Sigmoid colon (tissue), 7 donors: ENCODE results near the gene CNTN5. TPM values are rescaled to one million over a fixed set of nuclear protein-coding genes. Genes with fewer than 3 reads are reported as not detected.

Experiments
- DNase-seq: peaks from one replicate; pipeline ENCODE4 v3.0.0-alpha.2; 2019
- H3K27ac ChIP-seq, 4 donors: fragments of 200-600 bp; sonication (generic); one replicate each; pipeline ENCODE4 v1.5.1; 2016 to 2019; ENCODE audit warnings: mild to moderate bottlenecking in 1 of 4
- H3K27me3 ChIP-seq, 3 donors: fragments of 200-600 bp; sonication (generic); one replicate each; pipeline ENCODE4 v1.5.1; 2019; ENCODE audit warnings: mild to moderate bottlenecking in 1 of 3
- H3K36me3 ChIP-seq, 4 donors: fragments of 200-600 bp; sonication (generic); one replicate each; pipeline ENCODE4 v1.5.1; 2016 to 2019
- H3K4me1 ChIP-seq, 4 donors: fragments of 200-600 bp; sonication (generic); one replicate each; pipeline ENCODE4 v1.5.1; 2017 to 2019
- H3K4me3 ChIP-seq, 4 donors: fragments of 200-600 bp; sonication (generic); one replicate each; pipeline ENCODE4 v1.5.1; 2017 to 2019; ENCODE audit warnings: mild to moderate bottlenecking in 2 of 4, moderate library complexity in 1 of 4
- H3K9me3 ChIP-seq, 4 donors: fragments of 200-600 bp in 3 of 4; sonication (generic) in 3 of 4; one replicate each; pipeline versions ENCODE4 v1.5.1 to v1.6.1; 2013 to 2019
- EP300 ChIP-seq, 4 donors: sonication (generic); formaldehyde crosslinking; IDR thresholded peaks; one replicate each; pipeline ENCODE4 v1.6.1; 2017; ENCODE audit warnings: antibody characterized with exemption in 4 of 4
- POLR2A ChIP-seq, 2 donors: fragments of 450-650 bp; IDR thresholded peaks; one replicate each; pipeline ENCODE4 v1.6.1; 2016; ENCODE audit warnings: antibody characterized with exemption in 2 of 2, mild to moderate bottlenecking in 2 of 2, moderate library complexity in 2 of 2
- POLR2AphosphoS5 ChIP-seq, 4 donors: sonication (generic); formaldehyde crosslinking; IDR thresholded peaks; one replicate each; pipeline ENCODE4 v1.6.1; 2017; ENCODE audit warnings: antibody characterized with exemption in 4 of 4
- WGBS, 2 donors: extraction: QIAGEN DNeasy Blood & Tissue Kit; methylation state at CpG; one replicate each; pipeline ENCODE4 v1.1.7; 2013; 5-methylcytosine and 5-hydroxymethylcytosine counted together
- intact Hi-C: fragments of 100-400 bp; cut with DNase I; formaldehyde crosslinking; loops from one replicate; pipeline ENCODE4 v1.15.1; 2023
- polyA plus RNA-seq, 3 donors: library from polyadenylated mRNA; stranded (reverse); fragments of 200-250 nt; gene quantifications; one replicate each; pipeline ENCODE4 v1.2.3, GENCODE V29; 2013
- total RNA-seq, 4 donors: library from RNA; depleted of rRNA; stranded (reverse); fragments of >200 nt; gene quantifications; one replicate each; pipeline ENCODE4 v1.1.0, GENCODE V29; 2016
- TF ChIP-seq, protein P1 (sequence below), 4 experiments: fragments of 450-650 bp in 3 of 4; fragments of 200-600 bp in 1 of 4; IDR thresholded peaks; one replicate each; pipeline ENCODE4 v1.5.1; 2016 to 2019; ENCODE audit warnings: antibody characterized with exemption in 4 of 4, mild to moderate bottlenecking in 3 of 4, moderate library complexity in 2 of 4
- donor health status: healthy with polysubstance abuse.
- donor health status: Bipolar disorder and iron deficiency.
- donor health status: healthy.

CNTN5 gene
- total and polyA plus RNA-seq, 7 donors, result 0.13 to 0.36 (median 0.16) TPM; not detected in 2

DNA sequence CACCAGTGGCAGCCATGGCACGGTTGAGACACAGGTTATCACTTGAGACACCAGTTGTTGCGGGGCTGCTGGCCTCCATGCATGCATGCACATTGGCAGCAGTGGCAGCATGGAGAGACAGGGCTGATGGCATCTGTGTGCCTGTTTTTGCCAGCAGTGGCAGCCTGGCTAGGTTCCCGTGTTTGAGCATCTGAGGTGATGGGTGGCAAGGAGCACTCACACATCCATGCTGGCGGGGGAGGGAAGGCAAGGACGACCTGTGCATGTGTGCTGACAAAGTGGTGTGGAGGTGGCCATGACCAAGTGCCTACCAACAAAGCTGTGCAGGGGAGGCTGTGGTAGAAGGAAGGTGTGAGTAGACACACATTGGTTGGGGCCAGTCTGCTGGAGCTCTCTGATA, 133.5 kb downstream of the CNTN5 start:
- H3K4me3 ChIP-seq, result no peak overlapping the region
- no peaks in the 10 kb centered on the region for H3K9me3 ChIP-seq
- intact Hi-C loops, result no loop called here
- no peaks in the 10 kb centered on the region for H3K36me3 ChIP-seq
- H3K27me3 ChIP-seq, result no peaks in the 10 kb centered on the region
- TF ChIP-seq, protein P1, sequence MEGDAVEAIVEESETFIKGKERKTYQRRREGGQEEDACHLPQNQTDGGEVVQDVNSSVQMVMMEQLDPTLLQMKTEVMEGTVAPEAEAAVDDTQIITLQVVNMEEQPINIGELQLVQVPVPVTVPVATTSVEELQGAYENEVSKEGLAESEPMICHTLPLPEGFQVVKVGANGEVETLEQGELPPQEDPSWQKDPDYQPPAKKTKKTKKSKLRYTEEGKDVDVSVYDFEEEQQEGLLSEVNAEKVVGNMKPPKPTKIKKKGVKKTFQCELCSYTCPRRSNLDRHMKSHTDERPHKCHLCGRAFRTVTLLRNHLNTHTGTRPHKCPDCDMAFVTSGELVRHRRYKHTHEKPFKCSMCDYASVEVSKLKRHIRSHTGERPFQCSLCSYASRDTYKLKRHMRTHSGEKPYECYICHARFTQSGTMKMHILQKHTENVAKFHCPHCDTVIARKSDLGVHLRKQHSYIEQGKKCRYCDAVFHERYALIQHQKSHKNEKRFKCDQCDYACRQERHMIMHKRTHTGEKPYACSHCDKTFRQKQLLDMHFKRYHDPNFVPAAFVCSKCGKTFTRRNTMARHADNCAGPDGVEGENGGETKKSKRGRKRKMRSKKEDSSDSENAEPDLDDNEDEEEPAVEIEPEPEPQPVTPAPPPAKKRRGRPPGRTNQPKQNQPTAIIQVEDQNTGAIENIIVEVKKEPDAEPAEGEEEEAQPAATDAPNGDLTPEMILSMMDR (IDR thresholded peaks at IDR 0.05), result no peak
- TF ChIP-seq POLR2AphosphoS5 (IDR thresholded peaks at IDR 0.05) (no peak), POLR2A (IDR thresholded peaks at IDR 0.05) (no peak), EP300 (IDR thresholded peaks at IDR 0.05) (no peak)
- WGBS, 2 donors, result 84 to 91% methylated on average over 5 of the region's 5 CpGs
- DNase-seq, result no peak
- H3K27ac ChIP-seq, result no peak overlapping the region
- H3K4me1 ChIP-seq, result no peaks in the 10 kb centered on the region

DNA sequence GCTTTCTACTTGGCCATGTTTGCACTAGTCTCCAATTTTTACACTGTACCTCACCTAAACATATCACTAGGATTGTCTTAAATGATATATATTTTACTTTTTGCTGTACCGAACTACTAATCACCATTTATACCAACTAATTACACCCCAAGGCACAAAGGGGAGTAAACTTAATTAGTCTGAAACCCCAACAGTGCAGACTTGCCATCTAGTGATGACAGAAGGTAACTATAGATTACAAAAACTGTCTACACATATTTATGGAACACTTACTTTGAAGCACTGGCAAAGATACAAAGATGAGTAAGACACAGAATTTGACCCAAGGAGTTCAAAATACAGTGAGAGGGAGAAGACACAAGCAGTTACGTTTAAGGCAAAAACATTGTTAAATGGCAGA, 139.7 kb downstream of the CNTN5 start:
- Histone ChIP-seq H3K9me3 (no peaks in the 10 kb centered on the region), H3K36me3 (no peaks in the 10 kb centered on the region), H3K4me3 (no peak overlapping the region), H3K4me1 (peaks cover 0 to 5% (median 2%) of the 10 kb centered on the region in 4 donors), H3K27me3 (no peaks in the 10 kb centered on the region), H3K27ac (no peak overlapping the region)
- TF ChIP-seq, protein P1 (IDR thresholded peaks at IDR 0.05), result no peak
- no peak for TF ChIP-seq POLR2A (IDR thresholded peaks at IDR 0.05)
- no peak for TF ChIP-seq EP300 (IDR thresholded peaks at IDR 0.05)
- no peak for TF ChIP-seq POLR2AphosphoS5 (IDR thresholded peaks at IDR 0.05)
- WGBS, 2 donors, result 67 to 75% methylated on average over 2 of the region's 2 CpGs
- intact Hi-C loops, result no loop called here
- DNase-seq, result no peak

DNA sequence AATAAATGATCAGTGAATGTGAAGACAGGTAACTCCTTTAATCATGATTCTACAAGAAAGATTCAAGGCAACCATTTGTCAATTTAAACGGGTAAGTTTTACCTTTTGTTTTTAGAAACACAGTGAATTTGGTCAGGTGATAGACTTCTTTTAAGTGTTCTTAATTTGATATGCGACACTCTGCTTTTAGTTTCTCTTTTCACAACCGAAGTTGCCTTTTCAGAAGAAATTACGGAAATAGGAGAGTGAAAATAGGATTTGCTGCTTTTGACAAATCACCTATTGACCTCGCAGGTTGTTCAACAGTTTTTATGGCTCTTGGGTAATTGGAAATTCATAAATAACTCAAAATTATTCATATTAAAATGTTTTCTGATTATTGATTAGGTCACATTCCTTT, 142.1 kb downstream of the CNTN5 start:
- Histone ChIP-seq H3K9me3 (no peaks in the 10 kb centered on the region), H3K36me3 (no peaks in the 10 kb centered on the region), H3K4me3 (no peak overlapping the region), H3K27ac (no peak overlapping the region), H3K27me3 (no peaks in the 10 kb centered on the region), H3K4me1 (peaks cover 0 to 5% (median 2%) of the 10 kb centered on the region in 4 donors)
- DNase-seq, result no peak
- TF ChIP-seq, protein P1 (IDR thresholded peaks at IDR 0.05), result no peak
- TF ChIP-seq POLR2A (IDR thresholded peaks at IDR 0.05), result no peak
- 85% methylated on average over 5 of the region's 5 CpGs for WGBS, 2 donors
- intact Hi-C loops, result no loop called here

DNA sequence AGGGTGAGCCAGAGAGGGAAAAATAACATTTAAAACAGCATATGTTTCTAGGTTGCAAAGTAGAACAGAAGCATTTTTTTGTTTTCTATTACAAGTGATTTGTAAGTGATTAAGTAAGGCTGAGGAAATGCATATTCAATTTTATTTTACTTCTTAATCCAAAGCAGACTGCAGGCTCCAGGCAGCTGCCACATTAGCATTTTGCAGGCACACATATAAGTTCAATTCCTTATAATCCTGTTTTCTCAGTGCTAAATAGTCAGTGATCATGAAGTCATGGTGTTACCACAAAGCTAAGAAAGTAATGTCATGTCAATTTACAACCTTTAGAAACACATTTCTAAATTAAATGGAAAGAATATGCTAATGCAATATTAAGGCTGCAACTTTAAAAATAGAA, 149.8 kb downstream of the CNTN5 start:
- intact Hi-C loops, result no loop called here
- TF ChIP-seq, protein P1 (IDR thresholded peaks at IDR 0.05), result no peak
- TF ChIP-seq POLR2AphosphoS5 (IDR thresholded peaks at IDR 0.05) (no peak), POLR2A (IDR thresholded peaks at IDR 0.05) (no peak), EP300 (IDR thresholded peaks at IDR 0.05) (no peak)

DNA sequence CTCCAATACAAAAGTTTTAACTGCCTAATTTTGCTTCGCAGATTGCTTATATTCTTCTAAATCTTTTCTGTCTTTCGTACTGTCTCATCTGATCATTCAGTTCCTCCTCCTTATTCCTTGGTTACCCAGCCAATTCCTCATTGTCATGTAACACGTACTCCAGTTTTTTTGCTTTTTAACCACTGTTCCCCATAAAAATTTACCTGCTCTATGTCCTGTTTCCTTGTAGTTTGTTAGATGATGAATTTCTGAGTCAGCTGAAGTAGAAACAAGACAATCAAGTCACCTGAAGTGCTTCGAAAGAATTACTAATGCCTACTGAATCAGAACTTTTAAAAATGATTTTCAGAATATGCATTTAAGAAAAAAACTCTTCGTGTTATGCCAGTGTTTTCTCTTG, 150.6 kb downstream of the CNTN5 start:
- H3K4me1 ChIP-seq, result no peaks in the 10 kb centered on the region
- TF ChIP-seq, protein P1 (IDR thresholded peaks at IDR 0.05), result no peak
- TF ChIP-seq POLR2AphosphoS5 (IDR thresholded peaks at IDR 0.05), result no peak
- no peak for TF ChIP-seq POLR2A (IDR thresholded peaks at IDR 0.05)
- TF ChIP-seq EP300 (IDR thresholded peaks at IDR 0.05), result no peak
- DNase-seq, result no peak
- no peak overlapping the region for H3K4me3 ChIP-seq
- H3K36me3 ChIP-seq, result no peaks in the 10 kb centered on the region
- H3K27me3 ChIP-seq, result no peaks in the 10 kb centered on the region
- no peak overlapping the region for H3K27ac ChIP-seq
- no peaks in the 10 kb centered on the region for H3K9me3 ChIP-seq
- intact Hi-C loops, result no loop called here
- 78 to 83% methylated on average over 5 of the region's 5 CpGs for WGBS, 2 donors

More for the DNA sequence above, 149.8 kb downstream of the CNTN5 start:
- H3K36me3 ChIP-seq, result no peaks in the 10 kb centered on the region
- no peak overlapping the region for H3K4me3 ChIP-seq
- H3K27ac ChIP-seq, result no peak overlapping the region
- no peaks in the 10 kb centered on the region for H3K4me1 ChIP-seq
- H3K9me3 ChIP-seq, result no peaks in the 10 kb centered on the region
- no peak for DNase-seq
- H3K27me3 ChIP-seq, result no peaks in the 10 kb centered on the region
